Measurements from ENCODE around the gene KIDINS220.
A peak's percentile ranks its signal among the peaks of the same experiment; 100 is the strongest.

KIDINS220 gene

DNA sequence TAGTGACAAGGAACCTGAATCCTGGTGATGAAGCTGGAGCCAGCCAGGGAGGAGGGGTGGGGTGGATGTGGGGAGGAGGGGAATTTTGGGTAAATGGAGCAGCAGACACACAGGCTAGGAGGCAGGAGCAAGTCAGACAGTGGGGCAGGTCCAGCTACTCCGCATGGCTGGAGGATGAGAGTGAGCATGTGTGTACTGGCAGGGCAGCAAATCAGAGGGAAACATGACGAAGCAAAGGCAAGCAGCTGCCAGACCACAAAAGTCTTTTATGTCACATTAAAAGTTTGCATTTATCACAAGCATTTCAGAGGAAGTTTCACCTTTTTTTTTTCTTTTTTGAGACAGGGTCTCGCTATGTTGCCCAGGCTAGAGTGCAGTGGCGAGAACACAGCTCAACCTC is 11.9 kb upstream of the KIDINS220 start:
- H2BK120ac ChIP-seq (ENCODE audit: insufficient read depth, low read length, poor library complexity), result no peak overlapping the region
- no peaks in the 10 kb centered on the region for H3K4me1 ChIP-seq (ENCODE audit: control insufficient read depth in 1 of 2, insufficient read depth in 2 of 2, low read length in 2 of 2)
- H3K14ac ChIP-seq (ENCODE audit: low read length), result no peak overlapping the region
- no peak overlapping the region for H3K27ac ChIP-seq (ENCODE audit: low read depth, low read length)
- WGBS (ENCODE audit: extremely low coverage, insufficient coverage, insufficient read length), result no CpG with 5 or more reads among the region's 4 CpGs
- H3K4ac ChIP-seq (ENCODE audit: low read depth, low read length), result no peak overlapping the region
- no peak overlapping the region for H4K8ac ChIP-seq (ENCODE audit: low read depth, low read length)
- H3K9ac ChIP-seq (ENCODE audit: low read length), result peak overlapping the region; percentile 38
- no peaks in the 10 kb centered on the region for H3K36me3 ChIP-seq (ENCODE audit: control insufficient read depth in 1 of 2, insufficient read depth in 2 of 2, low read length in 2 of 2)
- no peak overlapping the region for H4K91ac ChIP-seq (ENCODE audit: low read depth, low read length)
- peak in 1 of 2 donors; percentile 22 for DNase-seq
- no peaks in the 10 kb centered on the region for H3K79me1 ChIP-seq (ENCODE audit: low read length)
- H2BK12ac ChIP-seq (ENCODE audit: low read length), result no peak overlapping the region
- H3K18ac ChIP-seq (ENCODE audit: low read length), result no peak overlapping the region
- no peaks in the 10 kb centered on the region for H3K79me2 ChIP-seq (ENCODE audit: control insufficient read depth, insufficient read depth, low read length, poor library complexity)
- no peaks in the 10 kb centered on the region for H3K27me3 ChIP-seq (ENCODE audit: insufficient read depth, low read length)
- H2AFZ ChIP-seq (ENCODE audit: insufficient read depth, low read length, poor library complexity), result no peak overlapping the region
- H2AK5ac ChIP-seq (ENCODE audit: low read length), result no peak overlapping the region
- no peak overlapping the region for H3K4me3 ChIP-seq (ENCODE audit: low read depth, low read length)
- H2BK5ac ChIP-seq (ENCODE audit: low read depth, low read length, poor library complexity), result no peak overlapping the region
- H3K4me2 ChIP-seq (ENCODE audit: low read length), result no peak overlapping the region
- no peak overlapping the region for H3K23ac ChIP-seq (ENCODE audit: low read length)
- no peaks in the 10 kb centered on the region for H3K9me3 ChIP-seq (ENCODE audit: insufficient read depth, low read depth, low read length)
- H4K12ac ChIP-seq (ENCODE audit: low read depth, low read length), result no peak overlapping the region

DNA sequence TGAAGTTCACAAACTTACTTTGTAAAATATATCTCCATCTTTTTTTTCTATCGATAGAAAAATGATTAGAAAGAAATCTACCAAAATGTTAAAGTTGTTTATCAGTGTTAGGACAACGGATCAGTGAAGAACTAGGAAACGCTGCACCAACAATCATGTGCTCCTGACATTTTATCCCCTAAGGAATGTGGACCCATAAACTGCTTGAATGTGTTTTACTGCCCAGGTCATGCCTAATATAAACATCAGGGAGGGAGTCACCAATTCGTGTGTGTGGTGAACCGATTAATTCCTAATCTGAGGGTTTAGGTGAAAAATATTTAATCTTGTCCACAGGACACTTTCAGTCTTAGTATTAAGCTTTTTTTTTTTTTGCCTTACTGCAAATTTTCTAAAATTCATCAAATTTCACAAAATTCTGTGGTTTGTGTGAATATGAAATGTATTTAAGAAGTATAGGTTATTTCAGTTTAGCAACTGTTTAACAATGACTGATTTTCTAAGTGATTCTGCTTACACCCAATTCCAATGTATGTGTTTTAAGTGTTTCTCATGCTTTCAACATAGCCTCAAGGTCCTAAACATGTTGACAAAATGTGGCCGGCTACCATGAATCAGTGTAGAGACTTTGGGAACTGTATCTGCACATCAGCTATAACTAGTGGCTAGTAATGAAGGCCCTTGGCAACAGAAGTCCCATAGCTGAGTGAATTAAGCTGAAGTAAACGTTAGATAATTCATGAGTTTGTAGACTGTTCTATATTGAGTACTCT is 11.1 kb upstream of the KIDINS220 start:
- H3K9ac ChIP-seq (ENCODE audit: low read length), result no peak overlapping the region
- H3K23ac ChIP-seq (ENCODE audit: low read length), result no peak overlapping the region
- no CpG with 5 or more reads among the region's 7 CpGs for WGBS (ENCODE audit: extremely low coverage, insufficient coverage, insufficient read length)
- H2AK5ac ChIP-seq (ENCODE audit: low read length), result no peak overlapping the region
- H3K4me3 ChIP-seq (ENCODE audit: low read depth, low read length), result no peak overlapping the region
- H3K4me2 ChIP-seq (ENCODE audit: low read length), result no peak overlapping the region
- H3K4ac ChIP-seq (ENCODE audit: low read depth, low read length), result no peak overlapping the region
- H2AFZ ChIP-seq (ENCODE audit: insufficient read depth, low read length, poor library complexity), result no peak overlapping the region
- H3K18ac ChIP-seq (ENCODE audit: low read length), result no peak overlapping the region
- no peak overlapping the region for H3K27ac ChIP-seq (ENCODE audit: low read depth, low read length)
- H2BK5ac ChIP-seq (ENCODE audit: low read depth, low read length, poor library complexity), result no peak overlapping the region
- H4K8ac ChIP-seq (ENCODE audit: low read depth, low read length), result no peak overlapping the region
- DNase-seq, result peak; percentile 66 to 91
- no peak overlapping the region for H3K14ac ChIP-seq (ENCODE audit: low read length)
- H3K79me1 ChIP-seq (ENCODE audit: low read length), result no peaks in the 10 kb centered on the region
- H3K79me2 ChIP-seq (ENCODE audit: control insufficient read depth, insufficient read depth, low read length, poor library complexity), result no peaks in the 10 kb centered on the region
- no peak overlapping the region for H2BK12ac ChIP-seq (ENCODE audit: low read length)
- no peaks in the 10 kb centered on the region for H3K9me3 ChIP-seq (ENCODE audit: insufficient read depth, low read depth, low read length)
- H3K36me3 ChIP-seq (ENCODE audit: control insufficient read depth in 1 of 2, insufficient read depth in 2 of 2, low read length in 2 of 2), result no peaks in the 10 kb centered on the region
- H4K91ac ChIP-seq (ENCODE audit: low read depth, low read length), result no peak overlapping the region
- no peak overlapping the region for H2BK120ac ChIP-seq (ENCODE audit: insufficient read depth, low read length, poor library complexity)
- no peak overlapping the region for H4K12ac ChIP-seq (ENCODE audit: low read depth, low read length)
- no peaks in the 10 kb centered on the region for H3K4me1 ChIP-seq (ENCODE audit: control insufficient read depth in 1 of 2, insufficient read depth in 2 of 2, low read length in 2 of 2)
- H3K27me3 ChIP-seq (ENCODE audit: insufficient read depth, low read length), result no peaks in the 10 kb centered on the region

DNA sequence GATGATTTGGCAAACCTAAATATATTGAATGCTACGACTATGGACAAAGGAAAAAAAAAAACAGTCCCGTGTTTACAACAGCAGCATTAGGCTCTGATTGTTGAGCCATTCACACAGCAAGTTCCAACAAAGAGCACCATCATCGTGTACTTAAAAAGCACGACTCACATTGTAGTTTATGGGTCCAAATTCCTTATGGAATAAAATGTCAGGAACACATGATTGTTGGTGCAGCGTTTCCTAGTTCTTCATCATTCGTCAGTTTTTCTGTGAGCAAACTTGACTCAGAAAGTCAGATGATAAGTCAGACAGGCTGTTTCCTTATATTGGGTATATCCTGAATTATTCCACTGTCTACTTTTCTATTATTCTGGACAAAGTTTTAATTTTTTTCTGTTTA is 10.0 kb upstream of the KIDINS220 start:
- Histone ChIP-seq H3K4me1 (ENCODE audit: control insufficient read depth in 1 of 2, insufficient read depth in 2 of 2, low read length in 2 of 2) (no peaks in the 10 kb centered on the region), H4K12ac (ENCODE audit: low read depth, low read length) (no peak overlapping the region), H4K8ac (ENCODE audit: low read depth, low read length) (no peak overlapping the region)

DNA sequence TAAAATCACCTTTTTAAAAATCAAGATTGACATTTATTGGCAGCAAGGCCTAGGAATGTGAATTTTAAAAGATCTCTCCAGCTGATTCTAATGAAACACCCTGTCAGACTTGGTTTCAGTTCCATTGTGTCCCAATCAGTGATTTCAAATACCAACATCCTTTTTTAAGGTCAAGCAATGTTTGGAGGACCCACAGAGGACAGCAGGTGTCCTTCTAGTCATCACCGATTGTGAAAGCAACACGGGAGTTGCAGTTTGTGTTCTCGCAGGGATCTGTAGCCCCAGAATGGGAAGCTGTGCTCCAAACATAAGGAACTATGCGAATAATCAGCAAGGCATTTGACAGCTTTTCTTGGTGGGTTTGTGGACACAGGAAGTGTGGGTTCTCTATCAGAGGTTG is 4.5 kb upstream of the KIDINS220 start:
- WGBS (ENCODE audit: extremely low coverage, insufficient coverage, insufficient read length), result no CpG with 5 or more reads among the region's 4 CpGs
- Histone ChIP-seq H4K91ac (ENCODE audit: low read depth, low read length) (no peak overlapping the region), H3K14ac (ENCODE audit: low read length) (no peak overlapping the region), H3K23ac (ENCODE audit: low read length) (no peak overlapping the region), H3K79me1 (ENCODE audit: low read length) (peaks cover 4% of the 10 kb centered on the region), H3K4ac (ENCODE audit: low read depth, low read length) (no peak overlapping the region), H3K9ac (ENCODE audit: low read length) (no peak overlapping the region), H3K79me2 (ENCODE audit: control insufficient read depth, insufficient read depth, low read length, poor library complexity) (peaks cover 2% of the 10 kb centered on the region), H4K12ac (ENCODE audit: low read depth, low read length) (no peak overlapping the region), H2AFZ (ENCODE audit: insufficient read depth, low read length, poor library complexity) (no peak overlapping the region), H3K9me3 (ENCODE audit: insufficient read depth, low read depth, low read length) (no peaks in the 10 kb centered on the region), H2AK5ac (ENCODE audit: low read length) (no peak overlapping the region), H3K27me3 (ENCODE audit: insufficient read depth, low read length) (no peaks in the 10 kb centered on the region), H4K8ac (ENCODE audit: low read depth, low read length) (no peak overlapping the region), H3K36me3 (ENCODE audit: control insufficient read depth in 1 of 2, insufficient read depth in 2 of 2, low read length in 2 of 2) (no peaks in the 10 kb centered on the region), H2BK120ac (ENCODE audit: insufficient read depth, low read length, poor library complexity) (no peak overlapping the region), H3K18ac (ENCODE audit: low read length) (no peak overlapping the region), H3K4me1 (ENCODE audit: control insufficient read depth in 1 of 2, insufficient read depth in 2 of 2, low read length in 2 of 2) (peaks cover 0 to 2% of the 10 kb centered on the region in 2 experiments), H3K4me2 (ENCODE audit: low read length) (no peak overlapping the region), H3K4me3 (ENCODE audit: low read depth, low read length) (no peak overlapping the region), H2BK12ac (ENCODE audit: low read length) (no peak overlapping the region), H2BK5ac (ENCODE audit: low read depth, low read length, poor library complexity) (no peak overlapping the region), H3K27ac (ENCODE audit: low read depth, low read length) (no peak overlapping the region)
- DNase-seq, result no peak

More for the DNA sequence above, 10.0 kb upstream of the KIDINS220 start:
- H3K27ac ChIP-seq (ENCODE audit: low read depth, low read length), result no peak overlapping the region
- no peaks in the 10 kb centered on the region for H3K79me2 ChIP-seq (ENCODE audit: control insufficient read depth, insufficient read depth, low read length, poor library complexity)
- H2AFZ ChIP-seq (ENCODE audit: insufficient read depth, low read length, poor library complexity), result no peak overlapping the region
- H3K9ac ChIP-seq (ENCODE audit: low read length), result no peak overlapping the region
- no peak overlapping the region for H3K18ac ChIP-seq (ENCODE audit: low read length)
- no peak overlapping the region for H2AK5ac ChIP-seq (ENCODE audit: low read length)
- H3K27me3 ChIP-seq (ENCODE audit: insufficient read depth, low read length), result no peaks in the 10 kb centered on the region
- no peak overlapping the region for H3K4me2 ChIP-seq (ENCODE audit: low read length)
- H3K9me3 ChIP-seq (ENCODE audit: insufficient read depth, low read depth, low read length), result no peaks in the 10 kb centered on the region
- no peaks in the 10 kb centered on the region for H3K79me1 ChIP-seq (ENCODE audit: low read length)
- H3K36me3 ChIP-seq (ENCODE audit: control insufficient read depth in 1 of 2, insufficient read depth in 2 of 2, low read length in 2 of 2), result no peaks in the 10 kb centered on the region
- no peak overlapping the region for H2BK5ac ChIP-seq (ENCODE audit: low read depth, low read length, poor library complexity)
- H4K91ac ChIP-seq (ENCODE audit: low read depth, low read length), result no peak overlapping the region
- H2BK120ac ChIP-seq (ENCODE audit: insufficient read depth, low read length, poor library complexity), result no peak overlapping the region
- H3K14ac ChIP-seq (ENCODE audit: low read length), result no peak overlapping the region
- H3K23ac ChIP-seq (ENCODE audit: low read length), result no peak overlapping the region
- H3K4ac ChIP-seq (ENCODE audit: low read depth, low read length), result no peak overlapping the region
- no peak overlapping the region for H2BK12ac ChIP-seq (ENCODE audit: low read length)
- DNase-seq, result no peak
- WGBS (ENCODE audit: extremely low coverage, insufficient coverage, insufficient read length), result no CpG with 5 or more reads among the region's 6 CpGs
- no peak overlapping the region for H3K4me3 ChIP-seq (ENCODE audit: low read depth, low read length)

Data from trophoblast cell (in vitro differentiated cells and primary cell).